GM21367 (cell line): ENCODE measurements around the gene OPRM1.
"Not testable (repeated sequence)": the region's sequence is repeated elsewhere in the genome, so short reads cannot be mapped to it uniquely, and the experiment has no call there.

Experiments used
- ATAC-seq: cut with Tn5 transposase; IDR thresholded peaks from one replicate; pipeline ENCODE4 v1.9.1; 2021; ENCODE audit not compliant: unreplicated experiment

OPRM1 gene

GRCh38 chr6:154039231-154039842 is at the start of gene OPRM1:
Gene OPRM1, plus strand, starts transcription at chr6:154039240. Its CDS starts 305 bp downstream, at chr6:154039545.
- ATAC-seq: no peak

DNA sequence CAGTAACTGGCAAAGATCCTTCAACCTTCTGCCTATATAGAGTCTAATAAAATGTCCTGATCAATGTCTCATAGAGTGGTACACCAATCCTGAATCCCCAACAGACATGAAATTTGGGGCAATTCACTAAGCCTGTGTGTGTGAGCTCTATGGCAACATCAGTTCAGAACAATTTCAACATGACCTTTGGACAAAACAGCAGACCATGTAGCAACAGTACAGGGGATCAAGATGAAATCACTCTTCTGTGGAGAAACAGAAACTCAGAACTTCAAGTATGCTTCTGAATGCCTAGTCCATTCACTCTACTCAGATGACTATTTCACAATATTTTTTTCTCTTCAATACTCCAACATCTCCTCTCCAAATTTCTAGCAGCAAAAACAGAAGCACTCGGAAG is 49.1 kb upstream of the OPRM1 start:
- ATAC-seq: no peak

GRCh38 chr6:153994004-153994403 is 45.0 kb upstream of the OPRM1 start:
- no peak for ATAC-seq

DNA sequence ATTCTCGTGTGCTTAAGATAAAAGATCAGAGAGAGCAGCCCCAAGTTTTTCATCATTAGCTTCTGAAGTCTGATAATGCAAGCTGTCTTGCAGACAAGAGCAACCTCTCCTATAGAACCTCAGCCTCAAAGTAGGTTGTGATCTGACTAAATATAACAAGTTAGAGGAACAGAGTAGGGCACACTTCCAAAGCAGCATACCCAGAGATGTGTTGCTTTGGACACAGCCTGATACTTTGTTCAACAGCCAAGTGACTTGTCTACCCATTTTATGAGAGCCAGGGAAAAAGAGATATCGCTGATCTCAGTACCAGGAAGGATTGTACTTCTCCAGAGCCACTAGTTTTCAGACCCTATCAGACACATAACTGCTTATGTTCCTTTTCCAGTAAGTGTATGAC is 44.2 kb upstream of the OPRM1 start:
- ATAC-seq: no peak

- no peak for ATAC-seq
These were observed 41.8 kb upstream of the OPRM1 start for GRCh38 chr6:153997221-153997620.

- ATAC-seq: no peak
These were observed 37.4 kb upstream of the OPRM1 start for GRCh38 chr6:154001494-154002285.

GRCh38 chr6:154002894-154003293 is 36.1 kb upstream of the OPRM1 start:
- no peak for ATAC-seq

DNA sequence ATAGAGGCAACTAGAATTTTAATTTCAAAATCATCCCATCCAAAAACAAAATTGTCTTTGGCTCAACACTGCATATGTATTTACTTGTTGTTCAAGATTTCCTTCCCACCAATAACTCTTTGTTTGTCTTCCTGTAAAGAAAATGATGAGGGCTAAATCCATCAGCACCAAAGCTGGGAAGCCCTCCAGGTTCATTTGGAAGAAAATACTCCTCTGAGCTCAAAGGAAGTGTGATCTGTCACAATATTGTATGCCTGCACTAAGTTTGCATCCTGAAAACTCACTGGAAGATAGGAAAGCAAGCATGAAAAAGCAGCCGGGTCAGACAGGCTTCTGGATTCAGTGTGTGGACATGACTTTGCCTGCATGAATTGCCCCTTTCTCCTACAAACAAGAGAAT is 28.7 kb upstream of the OPRM1 start:
- ATAC-seq: no peak

- ATAC-seq: no peak
These were observed 26.2 kb upstream of the OPRM1 start for GRCh38 chr6:154012852-154013251.

DNA sequence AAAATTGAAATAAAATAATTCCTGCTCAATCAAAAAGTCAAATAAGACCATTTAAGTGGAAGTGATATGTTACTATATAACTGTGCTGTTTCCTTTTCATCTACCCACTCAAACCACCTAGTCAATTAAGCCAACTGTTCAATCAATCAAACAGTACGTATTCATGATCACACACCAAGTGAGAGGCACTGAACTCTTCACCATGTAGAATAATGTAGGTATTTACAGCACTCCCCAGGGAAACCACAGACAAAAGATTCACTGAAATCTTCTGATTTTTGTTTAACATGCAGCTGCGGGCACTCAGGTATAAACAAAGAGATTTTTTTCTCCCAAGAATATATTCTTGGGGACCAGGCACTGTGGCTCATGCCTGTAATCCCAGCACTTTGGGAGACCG is 21.3 kb upstream of the OPRM1 start:
- no peak for ATAC-seq

DNA sequence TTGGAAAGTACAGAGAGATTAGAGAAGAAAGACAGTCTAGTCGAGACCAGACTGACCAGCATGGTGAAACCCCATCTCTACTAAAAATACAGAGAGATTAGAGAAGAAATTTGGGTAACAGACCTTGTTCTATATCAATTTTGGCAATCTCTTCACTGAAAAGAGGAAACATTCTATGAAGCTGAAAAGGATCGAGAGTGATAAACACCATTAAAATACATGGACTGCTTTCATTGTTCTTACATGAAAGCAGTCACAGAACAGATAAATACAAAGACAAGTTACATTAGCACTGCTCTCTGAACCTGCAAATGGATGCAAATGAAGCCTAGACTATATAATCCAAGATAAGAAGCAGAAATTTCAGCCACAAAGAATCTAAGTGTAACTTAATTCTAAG is 8.4 kb upstream of the OPRM1 start:
- ATAC-seq: no peak

- ATAC-seq: no peak
These were observed 2.0 kb downstream of the OPRM1 start for GRCh38 chr6:154041001-154041400.

GRCh38 chr6:154053141-154053540 is 14.1 kb downstream of the OPRM1 start:
- no peak for ATAC-seq

DNA sequence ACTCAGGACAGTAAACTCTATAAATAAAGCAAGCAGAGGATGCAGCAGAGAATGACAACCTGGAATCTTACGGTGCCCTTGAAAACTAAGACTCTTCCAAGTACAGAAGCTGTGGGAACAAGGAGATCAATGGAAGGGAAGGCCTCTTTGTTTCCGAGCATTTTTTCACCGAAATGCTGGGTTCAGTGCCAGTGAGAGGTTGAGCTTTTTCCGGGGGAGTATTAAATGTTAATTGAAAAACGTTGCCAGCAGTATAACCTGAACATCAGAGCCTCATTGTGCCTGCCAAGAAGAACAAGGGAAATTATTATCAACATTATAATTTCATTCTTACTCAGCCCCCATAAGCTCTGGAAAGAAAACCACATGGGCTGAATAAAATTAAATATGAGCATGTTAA is 17.5 kb downstream of the OPRM1 start:
- ATAC-seq: no peak

- ATAC-seq: no peak
These were observed 18.1 kb downstream of the OPRM1 start for GRCh38 chr6:154057098-154057497.

DNA sequence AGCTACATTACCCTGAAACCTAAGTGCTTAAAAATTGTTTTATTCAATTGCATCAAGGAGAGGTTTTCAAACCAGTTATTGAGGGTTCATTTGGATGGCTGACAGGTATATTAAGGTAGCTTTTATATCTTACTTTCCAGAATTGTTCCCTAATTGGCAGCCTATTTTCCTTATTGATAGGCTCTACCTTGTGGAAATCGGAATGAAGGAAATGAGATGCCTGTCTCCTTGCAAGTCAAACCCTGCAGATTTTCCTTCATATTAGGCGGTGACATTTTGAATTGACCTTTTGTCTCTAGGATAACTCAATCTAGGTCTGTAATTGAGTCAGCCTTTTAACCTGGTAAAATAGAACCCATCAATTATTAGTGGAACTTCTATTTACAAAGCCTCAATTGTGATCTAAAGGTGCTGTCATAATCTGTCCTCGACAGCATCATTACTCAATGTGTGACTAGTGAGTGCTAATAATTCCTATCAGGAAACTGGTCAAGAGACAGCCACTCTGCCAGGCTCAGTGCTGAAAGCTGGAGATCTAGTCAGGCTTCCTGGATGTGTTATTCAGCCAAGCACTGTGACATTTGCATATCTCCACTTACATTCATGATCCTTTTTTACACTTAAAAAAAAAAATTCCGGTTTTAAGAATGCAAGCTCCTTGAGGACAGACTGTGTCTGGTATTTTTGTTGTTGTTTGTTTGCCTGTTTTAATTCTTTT is 20.1 kb downstream of the OPRM1 start:
- ATAC-seq: no peak

- no peak for ATAC-seq
These were observed 21.0 kb downstream of the OPRM1 start for GRCh38 chr6:154060076-154060475.

- ATAC-seq: no peak
These were observed 31.0 kb downstream of the OPRM1 start for GRCh38 chr6:154070041-154070440.

GRCh38 chr6:154070657-154071056 is 31.6 kb downstream of the OPRM1 start:
- no peak for ATAC-seq

DNA sequence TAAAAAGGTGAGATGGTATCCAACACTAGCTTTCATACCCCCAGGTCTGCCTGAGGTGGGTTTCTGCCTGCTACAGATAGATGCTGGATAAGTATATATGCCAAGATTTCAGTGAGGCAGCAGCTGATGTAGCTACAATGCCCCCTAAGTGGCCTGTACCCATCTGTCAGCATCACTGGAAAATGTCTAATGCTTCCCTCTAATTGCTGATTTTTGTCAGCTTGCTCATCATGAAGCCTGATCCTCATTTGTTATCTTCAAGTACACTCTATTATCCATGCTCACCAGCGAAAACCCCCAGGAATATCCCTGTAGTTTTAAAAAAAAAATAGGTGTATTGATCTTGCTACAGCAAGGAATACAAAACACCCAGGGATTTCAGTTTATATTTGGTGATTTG is 32.2 kb downstream of the OPRM1 start:
- no peak for ATAC-seq

GRCh38 chr6:154071711-154072110 is 32.7 kb downstream of the OPRM1 start:
- ATAC-seq: no peak

DNA sequence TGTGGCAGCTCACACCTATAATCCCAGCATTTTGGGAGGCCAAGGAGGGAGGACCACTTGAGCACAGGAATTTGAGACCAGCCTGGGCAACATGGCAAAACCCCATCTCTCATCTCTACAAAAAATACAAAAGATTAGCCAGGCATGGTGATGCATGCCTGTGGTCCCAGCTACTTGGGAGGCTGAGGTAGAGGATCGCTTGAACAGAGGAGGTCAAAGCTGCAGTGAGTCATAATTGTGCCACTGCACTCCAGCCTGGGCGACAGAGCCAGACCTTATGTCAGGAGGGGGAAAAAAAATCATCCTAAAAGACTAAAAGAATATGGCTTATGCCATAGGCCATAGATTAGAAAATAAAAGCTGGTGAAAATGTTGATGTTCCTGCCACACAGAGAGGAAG is 39.6 kb downstream of the OPRM1 start:
- not testable (repeated sequence) for ATAC-seq
